AG04449 (cell line): ENCODE data around the gene EIPR1.

ENCODE experiments used
- CTCF ChIA-PET: fragments of 350-600 bp; formaldehyde crosslinking; extraction: SDS; loops from one replicate; lab custom pipeline; 2021; ENCODE audit warnings: antibody characterized with exemption; lab: Yijun Ruan, JAX
- POLR2A ChIA-PET: fragments of 400-600, 350-600 bp; formaldehyde crosslinking; extraction: SDS; loops from one replicate; lab custom pipeline; 2020; ENCODE audit warnings: antibody characterized with exemption, inconsistent platforms; lab: Yijun Ruan, JAX
- DNase-seq: peaks from one replicate; pipeline ENCODE4 v3.0.0-alpha.2; 2010; ENCODE audit warnings: low read depth, low spot score
- H3K4me3 ChIP-seq: 2 replicates; pipeline ENCODE4 v1.5.1; 2011; ENCODE audit warnings: low read depth, mild to moderate bottlenecking, control low read depth, low read length
- TF ChIP-seq, protein P1 (sequence below): IDR thresholded peaks from one replicate; pipeline ENCODE4 v1.5.1; 2011; ENCODE audit warnings: mild to moderate bottlenecking, moderate library complexity, low read length, control low read depth, inconsistent platforms; ENCODE audit not compliant: insufficient read depth; ENCODE audit errors: missing control alignments

The EIPR1 gene

DNA sequence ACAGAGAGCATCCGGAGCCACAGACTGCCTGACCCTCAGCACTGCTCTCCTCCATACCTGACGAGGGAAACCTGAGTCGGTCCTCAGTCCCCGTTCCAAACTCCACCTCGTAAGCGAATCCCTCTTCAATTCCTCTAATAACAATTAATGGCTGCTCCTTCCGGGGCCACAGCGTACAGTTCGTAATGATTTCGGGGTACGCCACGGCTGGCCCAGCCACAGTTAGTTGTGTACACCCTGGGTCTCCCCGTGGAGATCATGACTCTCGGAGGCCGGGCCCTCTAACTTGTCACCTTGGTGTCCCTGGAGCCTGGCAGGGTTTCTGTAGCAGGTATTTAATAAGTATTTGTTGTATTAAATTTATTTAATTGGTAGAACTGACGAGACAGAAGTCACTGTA lies 121.5 kb downstream of the EIPR1 start:
- ChIA-PET CTCF (no interaction called here), POLR2A (no interaction called here)
- H3K4me3 ChIP-seq = no peak overlapping the region
- TF ChIP-seq, protein P1, sequence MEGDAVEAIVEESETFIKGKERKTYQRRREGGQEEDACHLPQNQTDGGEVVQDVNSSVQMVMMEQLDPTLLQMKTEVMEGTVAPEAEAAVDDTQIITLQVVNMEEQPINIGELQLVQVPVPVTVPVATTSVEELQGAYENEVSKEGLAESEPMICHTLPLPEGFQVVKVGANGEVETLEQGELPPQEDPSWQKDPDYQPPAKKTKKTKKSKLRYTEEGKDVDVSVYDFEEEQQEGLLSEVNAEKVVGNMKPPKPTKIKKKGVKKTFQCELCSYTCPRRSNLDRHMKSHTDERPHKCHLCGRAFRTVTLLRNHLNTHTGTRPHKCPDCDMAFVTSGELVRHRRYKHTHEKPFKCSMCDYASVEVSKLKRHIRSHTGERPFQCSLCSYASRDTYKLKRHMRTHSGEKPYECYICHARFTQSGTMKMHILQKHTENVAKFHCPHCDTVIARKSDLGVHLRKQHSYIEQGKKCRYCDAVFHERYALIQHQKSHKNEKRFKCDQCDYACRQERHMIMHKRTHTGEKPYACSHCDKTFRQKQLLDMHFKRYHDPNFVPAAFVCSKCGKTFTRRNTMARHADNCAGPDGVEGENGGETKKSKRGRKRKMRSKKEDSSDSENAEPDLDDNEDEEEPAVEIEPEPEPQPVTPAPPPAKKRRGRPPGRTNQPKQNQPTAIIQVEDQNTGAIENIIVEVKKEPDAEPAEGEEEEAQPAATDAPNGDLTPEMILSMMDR = no peak
- no peak for DNase-seq

DNA sequence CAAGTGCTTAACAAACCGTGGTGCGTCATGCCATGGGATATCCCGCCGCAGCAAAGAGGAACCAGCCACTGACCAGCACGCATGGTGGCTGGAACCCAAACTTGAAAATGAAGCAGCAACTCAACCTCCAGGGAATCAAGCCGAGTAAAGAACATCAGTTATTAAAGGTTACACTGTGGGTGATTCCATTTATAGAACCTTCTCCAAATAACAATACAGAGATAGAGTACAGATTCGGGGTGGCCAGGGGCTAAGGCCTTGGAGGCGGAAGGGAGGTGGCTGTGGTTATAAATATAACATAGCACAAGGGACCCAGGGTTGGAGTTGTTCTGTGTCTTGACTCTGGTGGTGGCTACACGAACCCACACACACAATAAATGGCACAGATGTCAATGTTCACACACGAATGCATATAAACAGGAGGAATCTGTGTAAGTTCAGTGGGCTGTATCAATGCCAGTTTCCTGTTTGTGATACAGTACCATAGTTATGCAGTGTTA lies 123.1 kb downstream of the EIPR1 start:
- ChIA-PET POLR2A (no interaction called here), CTCF (no interaction called here)
- TF ChIP-seq, protein P1 = no peak
- no peak overlapping the region for H3K4me3 ChIP-seq
- no peak for DNase-seq

DNA sequence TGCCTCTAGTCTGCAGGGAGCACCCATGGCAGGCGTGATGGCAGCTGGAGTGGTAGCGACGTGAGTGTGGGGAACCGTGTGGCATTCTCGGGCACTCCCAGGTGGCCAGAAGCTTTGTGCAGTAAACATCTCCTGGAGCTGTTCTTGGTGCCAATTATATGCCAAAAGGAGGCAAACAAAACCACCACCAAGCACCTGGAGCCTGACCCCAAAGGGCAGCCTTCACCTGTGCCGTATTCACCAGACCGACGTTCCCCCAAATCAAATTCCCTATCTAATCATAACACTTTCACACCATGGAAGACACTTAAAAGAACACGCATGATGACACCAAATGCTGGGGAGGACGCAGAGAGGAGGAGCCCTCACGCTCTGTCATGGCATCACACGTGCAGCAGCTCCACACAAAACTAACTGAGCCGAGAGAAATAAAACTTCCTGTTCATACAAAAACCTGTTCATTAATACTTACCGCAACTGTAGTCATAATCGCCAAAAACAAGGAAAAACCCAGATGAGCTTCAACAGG lies 123.6 kb downstream of the EIPR1 start:
- TF ChIP-seq, protein P1 = no peak
- ChIA-PET CTCF (no interaction called here), POLR2A (no interaction called here)
- H3K4me3 ChIP-seq = no peak overlapping the region
- DNase-seq = no peak

DNA sequence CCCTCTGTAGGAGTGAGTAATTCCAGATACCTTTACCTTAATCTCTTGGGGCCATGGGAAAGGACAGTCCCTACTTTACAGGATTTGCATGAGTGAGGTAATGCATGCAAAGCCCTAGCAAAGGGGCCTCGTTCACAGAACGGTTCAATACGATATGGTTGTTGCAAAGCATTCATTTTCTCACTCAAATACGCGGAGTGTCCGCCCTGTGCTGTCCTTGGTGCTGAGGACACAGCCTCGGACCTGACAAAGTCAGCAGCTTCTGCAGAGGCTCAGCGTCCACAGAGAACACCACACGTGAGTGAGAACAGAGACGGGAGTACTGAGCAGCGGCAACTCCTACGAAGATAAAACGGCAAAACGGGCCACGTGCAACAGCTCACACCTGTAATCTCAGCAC lies 125.7 kb downstream of the EIPR1 start:
- TF ChIP-seq, protein P1 = no peak
- POLR2A ChIA-PET = no interaction called here

DNA sequence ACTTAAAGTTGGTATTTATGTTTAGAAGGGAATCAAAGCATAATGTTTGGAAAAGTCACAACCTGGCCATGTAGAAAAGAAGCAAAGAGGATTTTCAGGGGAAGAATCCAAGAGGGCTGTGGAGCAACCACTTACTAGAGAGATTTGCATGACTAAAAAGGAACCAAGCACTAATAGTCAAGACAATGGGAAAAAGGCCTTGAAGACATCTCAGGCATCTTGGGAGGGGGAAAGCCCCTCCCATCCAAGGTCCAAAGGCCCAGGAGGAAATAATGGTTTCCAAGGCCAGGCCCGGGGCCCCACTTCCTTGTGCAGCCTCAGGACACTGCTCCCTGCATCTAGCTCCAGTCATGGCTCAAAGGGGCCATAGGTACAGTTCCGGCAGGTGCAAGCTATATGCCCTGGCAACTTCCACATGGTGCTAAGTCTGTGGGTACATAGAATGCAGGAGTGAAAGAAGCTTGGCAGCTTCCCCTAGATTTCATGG lies 128.1 kb downstream of the EIPR1 start:
- no peak for DNase-seq
- POLR2A ChIA-PET = no interaction called here
- H3K4me3 ChIP-seq = no peak overlapping the region
- TF ChIP-seq, protein P1 = no peak
- CTCF ChIA-PET = no interaction called here

More for the DNA sequence above, 125.7 kb downstream of the EIPR1 start:
- DNase-seq = no peak
- CTCF ChIA-PET = no interaction called here
- no peak overlapping the region for H3K4me3 ChIP-seq

DNA sequence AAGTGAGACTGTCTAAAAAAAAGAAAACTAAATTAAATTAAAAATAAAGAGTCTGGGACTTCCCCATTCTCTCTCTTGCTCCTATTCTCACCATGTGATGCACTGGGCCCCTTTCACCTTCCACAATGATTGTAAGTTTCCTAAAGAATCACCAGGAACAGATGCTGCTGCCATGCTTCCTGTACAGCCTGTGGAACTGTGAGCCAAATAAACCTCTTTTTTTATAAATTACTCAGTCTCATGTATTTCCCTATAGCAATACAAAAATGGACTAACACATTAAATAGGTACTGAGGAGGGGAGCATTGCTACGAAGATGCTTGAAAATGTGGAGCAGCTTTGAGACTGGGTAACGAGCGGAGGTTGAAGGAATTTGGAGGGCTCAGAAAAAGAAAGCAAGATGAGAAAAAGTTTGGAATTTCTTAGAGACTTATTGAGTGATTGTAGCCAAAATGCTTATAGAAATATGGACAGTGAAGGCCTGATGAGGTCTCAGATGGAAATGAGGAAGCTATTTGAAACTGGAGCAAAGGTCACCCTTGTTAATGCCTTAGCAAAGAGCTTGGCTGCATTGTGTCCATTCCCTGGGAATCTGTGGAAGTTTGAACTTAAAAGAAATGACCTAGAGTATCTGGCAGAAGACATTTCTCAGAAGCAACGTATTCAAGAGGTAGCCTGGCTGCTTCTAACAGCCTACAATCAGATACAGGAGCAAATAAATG lies 128.7 kb downstream of the EIPR1 start:
- no peak for DNase-seq
- ChIA-PET CTCF (no interaction called here), POLR2A (no interaction called here)
- TF ChIP-seq, protein P1 = no peak
- no peak overlapping the region for H3K4me3 ChIP-seq
